Natural killer cell (primary cell): ENCODE measurements around the gene SIPA1L3. TPM values are rescaled to one million over a fixed set of nuclear protein-coding genes. Genes with fewer than 3 reads are reported as not detected.

Experiments
- ATAC-seq, 3 donors: fragments of 150-1000 bp in 2 of 3; fragments of 200-7000 bp in 1 of 3; cut with Tn5 transposase; 1 replicate in 1 of 3; 2 replicates in 2 of 3; pipeline ENCODE4 v1.10.0; 2021; ENCODE audit warnings: mild to moderate bottlenecking in 2 of 3, moderate library complexity in 2 of 3
- DNase-seq, 2 donors: peaks; one replicate each; pipeline versions ENCODE4 v3.0.0 to v3.0.0-alpha.2; 2013 to 2021; ENCODE audit warnings: mixed read lengths in 1 of 2
- H3K27ac ChIP-seq: one replicate; pipeline ENCODE4 v1.5.1; 2013; ENCODE audit warnings: mild to moderate bottlenecking, low read length
- H3K27me3 ChIP-seq: one replicate; pipeline ENCODE4 v1.6.1; 2013; ENCODE audit warnings: low read length; ENCODE audit not compliant: control insufficient read depth, insufficient read depth
- H3K36me3 ChIP-seq: one replicate; pipeline ENCODE4 v1.6.1; 2013; ENCODE audit warnings: low read length; ENCODE audit not compliant: control insufficient read depth, insufficient read depth
- H3K4me1 ChIP-seq: one replicate; pipeline ENCODE4 v1.6.1; 2013; ENCODE audit warnings: low read length; ENCODE audit not compliant: control insufficient read depth, insufficient read depth
- H3K4me3 ChIP-seq: one replicate; pipeline ENCODE4 v1.5.1; 2013; ENCODE audit warnings: low read length
- H3K9me3 ChIP-seq: one replicate; pipeline ENCODE4 v1.6.1; 2013; ENCODE audit warnings: low read length; ENCODE audit not compliant: control insufficient read depth, insufficient read depth
- H3K27ac Mint-ChIP-seq, 2 donors: one replicate each; pipeline ENCODE4 v1.8.0; 2022; ENCODE audit warnings: mild to moderate bottlenecking in 2 of 2, mixed read lengths in 2 of 2, moderate library complexity in 1 of 2
- H3K27me3 Mint-ChIP-seq, 2 donors: one replicate each; pipeline ENCODE4 v1.8.0; 2022; ENCODE audit warnings: low read depth in 2 of 2, mixed read lengths in 2 of 2
- H3K36me3 Mint-ChIP-seq: one replicate; pipeline ENCODE4 v1.8.0; 2022; ENCODE audit warnings: mixed read lengths
- H3K4me1 Mint-ChIP-seq, 2 donors: one replicate each; pipeline ENCODE4 v1.8.0; 2022; ENCODE audit warnings: mixed read lengths in 2 of 2
- H3K4me3 Mint-ChIP-seq: one replicate; pipeline ENCODE4 v1.8.0; 2022; ENCODE audit warnings: mild to moderate bottlenecking, moderate library complexity, mixed read lengths
- H3K9me3 Mint-ChIP-seq, 2 donors: one replicate each; pipeline ENCODE4 v1.8.0; 2022; ENCODE audit warnings: mixed read lengths in 2 of 2
- CTCF ChIP-seq: fragments of 200-600 bp; IDR thresholded peaks from one replicate; pipeline ENCODE4 v1.8.0; 2022; ENCODE audit warnings: antibody characterized with exemption
- WGBS: methylation state at CpG from one replicate; pipeline ENCODE4 v1.1.7; 2013; ENCODE audit warnings: missing lambda C conversion rate; ENCODE audit not compliant: insufficient coverage; 5-methylcytosine and 5-hydroxymethylcytosine counted together
- intact Hi-C: fragments of 100-400 bp; cut with micrococcal nuclease; formaldehyde crosslinking; loops from one replicate; pipeline ENCODE4 v1.14.2; 2022
- total RNA-seq, 4 donors: library from RNA; stranded (reverse); fragments of 120-200 nt in 1 of 4; gene quantifications; one replicate each; pipeline versions ENCODE4 v1.2.3 to v1.2.4, GENCODE V29; 2013 to 2022

The SIPA1L3 gene
- total RNA-seq, 3 donors from 2014 or later (not counting 1 experiment from before 2014, with no cell fraction given): 34.4 to 35.8 (median 35.4) TPM

DNA sequence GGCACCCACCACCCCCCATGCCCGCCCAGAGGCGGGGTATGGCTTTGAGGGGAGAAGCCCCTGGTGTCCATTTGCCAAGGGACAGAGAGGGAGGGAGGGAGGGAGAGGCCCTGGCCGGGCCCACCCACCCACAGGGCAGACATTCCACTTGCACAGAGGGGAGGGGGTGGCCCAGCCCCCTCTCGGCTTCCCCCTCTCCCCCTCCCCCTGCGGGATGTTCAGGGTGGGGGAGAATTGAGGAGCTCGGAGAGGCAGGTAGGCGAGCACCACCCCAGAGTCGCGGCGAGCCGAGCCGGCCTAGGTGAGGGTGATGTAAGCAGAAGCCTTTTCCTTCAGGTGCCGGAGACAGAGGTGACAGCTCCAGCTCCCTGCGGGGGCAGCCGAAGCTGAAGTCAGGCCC, 304.8 kb downstream of the SIPA1L3 start:
- WGBS: 48% methylated on average over 10 of the region's 15 CpGs
- Histone ChIP-seq H3K27me3 (peaks cover 36% of the 10 kb centered on the region), H3K36me3 (no peaks in the 10 kb centered on the region), H3K4me3 (no peak overlapping the region), H3K9me3 (peaks cover 16% of the 10 kb centered on the region), H3K4me1 (peaks cover 41% of the 10 kb centered on the region), H3K27ac (no peak overlapping the region)
- intact Hi-C loops: no loop called here
- H3K9me3 Mint-ChIP-seq: peaks cover 0 to 4% of the 10 kb centered on the region in 2 donors
- H3K36me3 Mint-ChIP-seq: no peaks in the 10 kb centered on the region
- DNase-seq: no peak
- no peak for TF ChIP-seq CTCF
- H3K27ac Mint-ChIP-seq: no peak overlapping the region
- peaks cover 9 to 26% of the 10 kb centered on the region in 2 donors for H3K4me1 Mint-ChIP-seq
- H3K4me3 Mint-ChIP-seq: no peak overlapping the region
- ATAC-seq: no peak
- H3K27me3 Mint-ChIP-seq: peaks cover 19 to 29% of the 10 kb centered on the region in 2 donors

DNA sequence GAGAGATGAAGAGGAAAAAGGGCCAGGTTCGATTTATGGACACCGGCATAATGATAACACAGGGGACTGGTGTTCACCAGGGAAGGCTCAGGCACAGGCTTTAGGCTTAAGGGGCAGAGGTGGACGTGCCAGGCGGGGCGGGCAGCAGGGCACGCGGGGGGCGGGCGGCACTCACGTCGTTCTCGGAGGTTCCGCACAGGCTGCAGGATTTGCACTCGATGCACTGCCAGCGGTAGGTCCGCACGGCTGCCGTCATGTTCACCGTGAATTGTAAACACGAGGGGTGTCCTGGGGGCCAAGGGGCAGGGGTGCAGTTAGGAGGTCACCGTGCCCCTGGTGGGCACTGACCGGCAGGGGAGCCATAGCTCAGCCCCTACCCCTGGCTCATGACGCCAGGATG, 306.5 kb downstream of the SIPA1L3 start:
- peaks cover 16% of the 10 kb centered on the region for H3K9me3 ChIP-seq
- no peak for DNase-seq
- Mint-ChIP-seq H3K9me3 (peaks cover 0 to 4% of the 10 kb centered on the region in 2 donors), H3K36me3 (no peaks in the 10 kb centered on the region), H3K4me1 (peaks cover 9 to 26% of the 10 kb centered on the region in 2 donors), H3K27ac (peak overlapping the region; percentile 97 to 99), H3K27me3 (peaks cover 18 to 29% of the 10 kb centered on the region in 2 donors), H3K4me3 (peak overlapping the region; percentile 85)
- no peaks in the 10 kb centered on the region for H3K36me3 ChIP-seq
- intact Hi-C loops: no loop called here
- H3K4me1 ChIP-seq: peaks cover 41% of the 10 kb centered on the region
- TF ChIP-seq CTCF: no peak
- no peak for ATAC-seq
- peaks cover 45% of the 10 kb centered on the region for H3K27me3 ChIP-seq
- WGBS: 86% methylated on average over 23 of the region's 23 CpGs
- H3K4me3 ChIP-seq: no peak overlapping the region
- H3K27ac ChIP-seq: peak overlapping the region; percentile 27

- WGBS: 4% methylated on average over 24 of the region's 24 CpGs
- Histone ChIP-seq H3K36me3 (no peaks in the 10 kb centered on the region), H3K4me3 (no peak overlapping the region), H3K9me3 (peaks cover 16% of the 10 kb centered on the region), H3K4me1 (peaks cover 41% of the 10 kb centered on the region), H3K27ac (peak overlapping the region; percentile 27), H3K27me3 (peaks cover 50% of the 10 kb centered on the region)
- Mint-ChIP-seq H3K36me3 (no peaks in the 10 kb centered on the region), H3K27me3 (peaks cover 22 to 35% of the 10 kb centered on the region in 2 donors), H3K27ac (peak overlapping the region; percentile 97 to 99), H3K9me3 (peaks cover 0 to 4% of the 10 kb centered on the region in 2 donors), H3K4me1 (peaks cover 9 to 26% of the 10 kb centered on the region in 2 donors), H3K4me3 (peak overlapping the region; percentile 85)
- DNase-seq (peak; percentile 72 to 83), ATAC-seq (peak; percentile 84 to 88 (median 86))
- intact Hi-C loops: no loop called here
- TF ChIP-seq CTCF: no peak
Observed at GRCh38 chr19:38213911-38214625, 307.1 kb downstream of the SIPA1L3 start.
